ENCODE measurements around the gene C1orf87. TPM values are rescaled to one million over a fixed set of nuclear protein-coding genes. Genes with fewer than 3 reads are reported as not detected.

C1orf87 gene
- polyA plus RNA-seq, 3 donors, result 0.14 to 0.39 (median 0.17) TPM

GRCh38 chr1:60008500-60008899 is 65.1 kb downstream of the C1orf87 start:
- no peak for DNase-seq (ENCODE audit: extremely low read depth in 1 of 11, low read depth in 9 of 11, low spot score in 4 of 11)

- DNase-seq (ENCODE audit: extremely low read depth in 1 of 11, low read depth in 9 of 11, low spot score in 4 of 11), result no peak
Observed at GRCh38 chr1:60000625-60001024, 72.9 kb downstream of the C1orf87 start.

DNA sequence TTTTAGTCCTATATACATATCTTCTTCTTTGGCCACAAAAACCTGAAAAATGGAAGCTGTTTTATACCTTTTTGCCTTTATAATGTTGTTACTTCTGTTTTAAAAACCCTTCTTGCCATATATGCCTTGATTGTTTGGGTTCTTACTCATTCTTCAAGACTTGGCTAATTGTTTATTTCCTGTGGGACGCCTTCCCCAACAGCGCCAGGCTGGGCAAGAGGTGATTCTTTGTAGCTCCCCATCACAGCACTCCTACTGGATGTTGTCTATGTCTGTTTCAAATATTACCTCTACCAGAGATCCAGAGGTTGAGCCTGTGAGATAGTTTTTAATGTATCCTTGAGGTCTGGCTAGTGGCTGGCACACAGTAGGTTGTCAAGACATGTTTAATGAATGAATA is 73.8 kb downstream of the C1orf87 start:
- no peak for DNase-seq (ENCODE audit: extremely low read depth in 1 of 11, low read depth in 9 of 11, low spot score in 4 of 11)

- DNase-seq (ENCODE audit: extremely low read depth in 1 of 11, low read depth in 9 of 11, low spot score in 4 of 11), result no peak
Observed at GRCh38 chr1:59999006-59999405, 74.6 kb downstream of the C1orf87 start.

- DNase-seq (ENCODE audit: extremely low read depth in 1 of 11, low read depth in 9 of 11, low spot score in 4 of 11), result no peak
Observed at GRCh38 chr1:59997479-59998115, 76.0 kb downstream of the C1orf87 start.

DNA sequence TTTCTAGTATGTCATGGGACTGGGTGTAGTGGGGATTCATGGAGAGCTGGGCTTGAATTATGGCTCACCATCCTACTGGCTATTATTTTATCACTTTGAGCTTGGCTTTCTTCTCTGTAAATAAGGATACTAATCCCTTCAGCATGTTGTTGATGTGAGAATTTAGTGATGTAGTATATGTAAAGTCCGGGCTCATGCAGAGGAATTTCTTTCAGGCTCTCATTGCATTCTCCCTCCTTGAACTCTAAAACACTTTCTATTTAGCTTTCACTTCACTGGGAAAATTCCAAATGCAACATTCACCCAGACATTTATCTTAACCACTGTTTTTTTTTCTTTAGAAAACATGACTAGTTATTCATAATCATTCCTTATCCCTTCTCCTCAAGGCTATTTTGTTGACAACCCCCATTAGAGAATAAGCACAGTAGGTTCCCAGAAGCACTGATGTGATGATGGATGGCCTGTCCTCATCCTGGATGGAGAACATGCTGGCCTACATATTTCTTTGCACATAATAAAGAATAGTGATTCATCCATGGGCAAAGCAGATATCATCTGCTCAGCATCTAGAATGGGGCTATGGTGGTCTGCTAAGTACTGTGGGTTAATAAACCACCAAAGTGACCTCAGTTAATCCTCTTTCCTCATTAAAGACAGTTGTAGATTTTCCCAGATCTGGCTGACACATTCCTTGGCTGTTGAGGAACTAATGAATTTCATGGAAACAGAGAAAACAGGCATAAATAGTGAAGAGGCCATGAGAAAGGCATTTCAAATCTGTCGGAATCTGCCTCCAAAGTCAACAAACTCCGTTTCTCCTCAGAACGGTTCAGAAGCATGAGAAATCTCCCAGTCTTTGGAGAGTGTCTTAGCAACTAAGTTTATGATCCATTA is 79.0 kb downstream of the C1orf87 start:
- DNase-seq (ENCODE audit: extremely low read depth in 1 of 11, low read depth in 9 of 11, low spot score in 4 of 11), result peak; percentile 19 to 73 (median 43)

DNA sequence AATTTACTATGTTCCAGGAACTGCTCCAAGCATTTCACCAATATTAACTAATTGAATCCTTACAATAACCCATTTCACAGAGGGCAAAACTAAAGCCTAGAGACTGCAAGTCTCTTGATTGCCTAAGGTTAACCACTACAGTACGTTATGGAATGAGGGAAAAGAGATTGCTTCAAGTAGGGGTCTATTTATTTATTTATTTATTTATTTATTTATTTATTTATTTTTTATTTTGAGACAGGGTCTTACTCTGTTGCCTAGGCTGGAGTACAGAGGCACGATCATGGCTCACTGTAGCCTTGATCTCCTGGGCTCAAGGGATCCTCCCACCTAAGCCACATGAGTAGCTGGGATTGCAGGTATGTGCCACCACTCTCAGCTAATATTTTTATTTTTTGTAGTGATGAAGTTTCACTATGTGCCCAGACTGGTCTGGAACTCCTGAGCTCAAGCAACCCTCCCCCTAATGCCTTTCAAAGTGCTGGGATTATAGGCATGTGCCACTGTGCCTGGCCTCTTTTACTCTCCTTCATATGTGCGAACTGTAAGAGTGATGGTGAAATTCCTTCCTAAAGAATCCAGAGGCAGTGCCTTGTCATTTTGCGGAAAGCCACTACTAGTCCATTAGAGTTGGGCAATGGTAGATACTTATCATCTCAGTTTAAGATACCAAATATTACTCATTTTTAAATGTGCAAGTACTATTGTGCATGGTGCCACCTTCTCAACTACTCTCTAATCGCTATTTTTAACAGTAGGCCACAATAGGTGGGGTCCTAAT is 81.3 kb downstream of the C1orf87 start:
- DNase-seq (ENCODE audit: extremely low read depth in 1 of 11, low read depth in 9 of 11, low spot score in 4 of 11), result no peak

DNA sequence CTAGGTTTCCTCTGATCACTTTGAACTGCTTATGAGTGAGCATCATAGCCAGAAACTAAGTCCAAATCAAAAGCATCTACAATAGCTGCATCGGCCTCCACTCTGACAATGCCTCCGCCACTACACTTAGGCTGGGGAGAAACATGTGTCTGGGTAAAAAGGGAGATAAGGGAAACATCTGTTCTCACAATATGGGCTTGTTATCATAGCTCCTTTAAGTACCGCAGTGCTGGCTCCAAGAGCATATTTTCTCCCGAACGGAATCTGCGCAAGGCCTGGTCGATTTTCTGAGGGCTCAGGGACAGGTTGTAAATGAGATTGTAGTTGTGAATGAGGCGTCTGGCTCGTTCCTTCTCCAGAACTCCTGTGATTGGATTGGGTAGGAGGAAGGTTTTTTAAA is 83.1 kb downstream of the C1orf87 start:
- no peak for DNase-seq (ENCODE audit: extremely low read depth in 1 of 11, low read depth in 9 of 11, low spot score in 4 of 11)

- no peak for DNase-seq (ENCODE audit: extremely low read depth in 1 of 11, low read depth in 9 of 11, low spot score in 4 of 11)
Observed at GRCh38 chr1:59986516-59987310, 86.9 kb downstream of the C1orf87 start.

GRCh38 chr1:59985911-59986515 is 87.6 kb downstream of the C1orf87 start:
- no peak for DNase-seq (ENCODE audit: extremely low read depth in 1 of 11, low read depth in 9 of 11, low spot score in 4 of 11)

GRCh38 chr1:59979666-59980065 is 93.9 kb downstream of the C1orf87 start:
- DNase-seq (ENCODE audit: extremely low read depth in 1 of 11, low read depth in 9 of 11, low spot score in 4 of 11), result no peak

GRCh38 chr1:59978511-59978910 is 95.1 kb downstream of the C1orf87 start:
- DNase-seq (ENCODE audit: extremely low read depth in 1 of 11, low read depth in 9 of 11, low spot score in 4 of 11), result no peak

DNA sequence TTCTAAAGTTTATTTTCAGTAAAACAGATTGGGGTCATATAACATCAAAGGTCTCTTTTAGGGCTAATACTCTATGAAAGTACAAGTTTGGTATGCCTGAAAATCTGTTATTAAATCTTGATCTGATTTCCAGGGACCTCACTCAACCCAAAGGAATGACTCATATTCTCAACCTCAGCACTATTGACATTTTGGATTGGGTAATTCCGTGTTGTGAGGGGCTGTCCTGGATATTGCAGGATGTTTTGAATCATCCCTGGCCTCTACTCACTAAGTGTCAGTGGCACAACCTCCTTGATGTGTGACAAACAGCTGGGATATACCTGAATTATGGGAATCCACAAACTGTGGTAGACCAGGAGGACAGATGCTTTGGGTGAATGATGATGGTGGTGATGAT is 95.5 kb downstream of the C1orf87 start:
- no peak for DNase-seq (ENCODE audit: extremely low read depth in 1 of 11, low read depth in 9 of 11, low spot score in 4 of 11)

GRCh38 chr1:59977075-59977410 is 96.5 kb downstream of the C1orf87 start:
- no peak for DNase-seq (ENCODE audit: extremely low read depth in 1 of 11, low read depth in 9 of 11, low spot score in 4 of 11)

GRCh38 chr1:59976194-59977074 is 97.1 kb downstream of the C1orf87 start:
- DNase-seq (ENCODE audit: extremely low read depth in 1 of 11, low read depth in 9 of 11, low spot score in 4 of 11), result peak in 7 of 11 donors; percentile 31 to 54 (median 50)

- no peak for DNase-seq (ENCODE audit: extremely low read depth in 1 of 11, low read depth in 9 of 11, low spot score in 4 of 11)
Observed at GRCh38 chr1:59973719-59974118, 99.9 kb downstream of the C1orf87 start.

DNA sequence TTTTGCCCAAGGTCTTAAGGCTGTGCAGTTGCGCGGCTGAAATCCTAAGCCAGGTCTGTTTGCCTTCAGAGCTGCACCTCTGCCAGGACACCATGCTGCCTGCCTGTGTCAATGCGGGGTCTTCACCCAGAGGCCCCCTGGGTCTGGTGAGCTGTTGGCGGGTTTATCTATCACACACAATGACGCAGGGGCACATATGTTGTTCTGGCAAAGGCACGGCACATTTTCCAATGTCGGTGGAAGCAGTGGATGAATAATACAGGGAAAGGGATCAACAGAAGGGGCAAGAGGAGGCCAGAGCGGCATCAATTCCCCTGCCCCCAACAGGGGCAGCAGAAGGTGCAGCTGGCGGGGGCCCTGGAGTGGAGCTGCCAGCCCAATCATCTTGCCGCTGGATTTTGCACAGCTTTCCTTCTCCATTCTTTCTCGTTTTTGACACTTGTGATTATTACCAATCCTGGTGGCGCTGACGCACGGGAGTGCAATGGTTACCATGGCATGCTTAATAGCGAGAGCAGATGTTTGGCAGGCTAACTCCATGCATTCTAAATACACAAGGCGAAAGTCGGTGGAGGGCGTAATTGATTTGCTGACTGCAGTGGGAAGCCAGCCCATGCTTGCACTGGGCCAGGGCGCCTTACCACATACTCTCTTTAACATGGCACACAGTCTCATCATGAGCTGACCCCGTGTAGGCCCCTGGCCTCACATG is 101.2 kb downstream of the C1orf87 start:
- no peak for DNase-seq (ENCODE audit: extremely low read depth in 1 of 11, low read depth in 9 of 11, low spot score in 4 of 11)
